SK-N-SH treated with all-trans-retinoic acid at 6 μM for 48 hours (cell line): Measurements from ENCODE around the gene MEIOSIN.

Experiments
- ZC3H10 ChIP-seq: fragments of 250-450 bp; sonication (Bioruptor Pico); IDR thresholded peaks from 2 replicates; pipeline ENCODE4 v1.5.1; 2021; ENCODE audit warnings: mild to moderate bottlenecking, moderate library complexity
- TF ChIP-seq, protein P1 (sequence below): fragments of 250-450 bp; sonication (Bioruptor Pico); IDR thresholded peaks from 2 replicates; pipeline ENCODE4 v1.5.1; 2020; ENCODE audit warnings: low read depth, mild to moderate bottlenecking, moderate library complexity

DNA sequence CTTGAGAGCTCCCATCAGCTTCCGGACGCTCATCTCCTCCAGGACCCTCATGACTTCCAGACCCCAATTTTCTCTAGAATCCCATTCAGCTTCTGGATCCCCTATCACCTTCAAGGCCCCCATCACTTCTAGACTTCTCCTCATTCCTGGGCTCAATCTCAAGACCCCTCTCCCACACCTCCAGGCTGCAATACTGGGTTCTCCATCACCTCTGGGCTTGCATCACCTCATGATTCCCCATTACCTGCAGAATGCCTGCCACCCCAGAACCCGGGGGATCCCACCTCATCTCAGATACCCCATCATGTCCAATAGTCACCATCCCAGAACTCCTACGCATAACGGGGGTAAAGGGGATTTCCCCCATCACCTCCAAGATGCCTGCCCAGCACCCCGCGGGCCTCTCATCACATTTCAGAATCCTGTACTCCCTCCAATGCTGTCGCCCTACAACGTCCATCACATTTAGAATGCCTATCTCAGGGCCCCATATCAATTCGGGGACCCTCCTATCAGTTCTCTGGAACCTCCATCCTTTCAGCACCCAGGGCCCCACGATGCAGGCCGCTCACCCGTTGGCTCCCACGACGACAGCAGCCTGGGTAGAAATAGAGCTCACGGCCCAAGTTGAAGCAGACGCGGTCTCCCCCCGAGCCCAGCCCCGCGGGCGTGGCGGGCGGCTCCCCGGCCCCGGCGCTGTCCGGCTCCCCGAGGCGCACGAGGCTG lies 58.7 kb downstream of the MEIOSIN start:
- TF ChIP-seq, protein P1, sequence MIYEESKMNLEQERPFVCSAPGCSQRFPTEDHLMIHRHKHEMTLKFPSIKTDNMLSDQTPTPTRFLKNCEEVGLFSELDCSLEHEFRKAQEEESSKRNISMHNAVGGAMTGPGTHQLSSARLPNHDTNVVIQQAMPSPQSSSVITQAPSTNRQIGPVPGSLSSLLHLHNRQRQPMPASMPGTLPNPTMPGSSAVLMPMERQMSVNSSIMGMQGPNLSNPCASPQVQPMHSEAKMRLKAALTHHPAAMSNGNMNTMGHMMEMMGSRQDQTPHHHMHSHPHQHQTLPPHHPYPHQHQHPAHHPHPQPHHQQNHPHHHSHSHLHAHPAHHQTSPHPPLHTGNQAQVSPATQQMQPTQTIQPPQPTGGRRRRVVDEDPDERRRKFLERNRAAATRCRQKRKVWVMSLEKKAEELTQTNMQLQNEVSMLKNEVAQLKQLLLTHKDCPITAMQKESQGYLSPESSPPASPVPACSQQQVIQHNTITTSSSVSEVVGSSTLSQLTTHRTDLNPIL (CRISPR knock-in tag) = no peak
- TF ChIP-seq ZC3H10 (CRISPR knock-in tag) = no peak
